NOMO-1 treated with DMSO at 0.1 percent for 48 hours (cell line): ENCODE results near the gene PIEZO1.
"Not testable (repeated sequence)": the region's sequence is repeated elsewhere in the genome, so short reads cannot be mapped to it uniquely, and the experiment has no call there.

Source experiments
- DNase-seq: peaks from one replicate; lab custom pipeline; 2025; ENCODE audit not compliant: unreplicated experiment; lab: John Stamatoyannopoulos, UW

Gene PIEZO1

DNA sequence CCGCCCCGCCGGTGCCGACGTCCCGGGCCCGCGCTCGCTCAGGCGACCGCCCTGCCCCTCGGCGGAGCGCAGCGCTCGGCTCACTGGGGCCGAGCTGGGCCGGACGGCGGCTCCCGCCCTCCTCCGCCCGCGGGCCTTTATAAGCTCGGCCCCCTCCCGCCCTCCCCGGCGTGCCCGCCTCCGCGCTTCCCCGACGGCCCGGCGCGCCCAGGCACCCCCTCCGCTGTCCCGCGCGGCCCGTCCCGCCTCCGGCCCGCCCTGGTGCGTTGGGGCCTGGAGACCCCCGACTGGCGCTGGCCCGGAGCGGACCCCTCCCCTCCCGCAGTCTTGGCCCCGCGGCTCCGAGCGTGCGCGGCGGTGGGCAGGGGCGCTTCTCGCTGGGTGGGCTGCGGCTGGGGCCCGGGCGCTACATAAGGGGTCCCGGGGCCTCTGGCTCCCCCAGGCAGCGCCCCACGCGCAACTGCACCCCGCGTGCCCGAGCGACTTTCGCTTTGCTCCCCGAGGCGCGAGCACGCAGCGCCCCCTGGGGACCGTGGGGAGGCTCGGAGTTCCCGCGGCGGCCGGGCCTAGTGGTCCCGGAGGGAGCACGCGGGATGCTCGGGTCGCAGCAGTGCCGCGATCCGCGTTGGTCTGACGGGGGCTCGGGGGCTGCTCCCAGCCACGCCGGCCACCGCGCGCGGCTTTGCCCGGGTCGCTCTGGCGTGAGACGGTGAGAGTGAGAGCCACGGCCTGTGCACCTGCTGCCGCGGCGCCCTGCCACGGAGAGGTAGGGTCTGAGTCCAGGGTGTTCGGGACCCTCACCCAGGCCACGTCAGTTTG is at the start of gene PIEZO1:
TSS of gene PIEZO1 (minus strand) at position 115 of the 819 bp plus-strand sequence. CDS start 256 bp downstream, outside the sequence.
- peak; percentile 39 for DNase-seq

DNA sequence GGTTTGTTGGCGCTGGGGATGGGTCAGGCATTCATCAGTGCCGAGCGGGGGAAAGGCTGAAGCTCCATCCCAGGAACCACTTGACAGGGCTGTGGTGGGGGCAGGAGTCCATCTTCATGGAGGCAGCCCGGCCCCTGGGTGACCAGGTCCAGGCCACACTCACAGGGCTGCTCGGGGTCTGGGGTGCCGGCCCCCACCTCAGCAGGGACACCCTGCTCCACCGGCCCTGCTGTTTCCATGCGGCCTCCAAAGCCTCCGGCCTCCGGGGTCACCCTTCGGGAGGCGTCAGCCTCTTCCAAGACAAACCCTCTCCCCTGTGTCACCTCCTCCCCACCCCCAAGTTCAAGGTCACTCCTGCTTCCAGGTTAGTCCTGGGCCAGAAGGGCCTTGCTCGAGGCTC is 49.6 kb upstream of the PIEZO1 start:
- no peak for DNase-seq

GRCh38 chr16:88833086-88833485 is 48.1 kb upstream of the PIEZO1 start:
- no peak for DNase-seq

- DNase-seq = no peak
Observed at GRCh38 chr16:88831838-88832237, 46.8 kb upstream of the PIEZO1 start.

GRCh38 chr16:88830783-88831182 is 45.8 kb upstream of the PIEZO1 start:
- no peak for DNase-seq

DNA sequence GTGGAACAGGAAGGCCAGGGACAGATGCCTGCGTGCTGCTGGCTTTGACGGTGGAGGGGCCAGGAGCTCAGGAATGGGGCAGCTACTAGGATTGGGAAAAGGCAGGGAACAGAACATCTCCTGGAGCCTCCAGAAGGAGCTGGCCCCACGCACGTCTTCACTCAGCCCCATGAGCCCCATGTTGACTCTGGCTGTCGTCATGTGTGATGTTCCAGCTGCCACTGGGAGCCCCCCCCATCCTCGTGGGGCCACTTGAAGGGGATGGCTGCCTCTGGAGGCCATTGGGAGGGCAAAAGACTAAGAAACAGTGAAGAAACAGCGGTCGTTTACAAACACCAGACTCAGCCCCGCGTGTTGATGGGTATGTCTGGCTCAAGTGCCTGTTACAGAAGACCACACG is 45.2 kb upstream of the PIEZO1 start:
- no peak for DNase-seq

- no peak for DNase-seq
Observed at GRCh38 chr16:88828711-88829110, 43.7 kb upstream of the PIEZO1 start.

- DNase-seq = no peak
Observed at GRCh38 chr16:88827727-88828126, 42.7 kb upstream of the PIEZO1 start.

- DNase-seq = no peak
Observed at GRCh38 chr16:88826070-88826840, 41.2 kb upstream of the PIEZO1 start.

DNA sequence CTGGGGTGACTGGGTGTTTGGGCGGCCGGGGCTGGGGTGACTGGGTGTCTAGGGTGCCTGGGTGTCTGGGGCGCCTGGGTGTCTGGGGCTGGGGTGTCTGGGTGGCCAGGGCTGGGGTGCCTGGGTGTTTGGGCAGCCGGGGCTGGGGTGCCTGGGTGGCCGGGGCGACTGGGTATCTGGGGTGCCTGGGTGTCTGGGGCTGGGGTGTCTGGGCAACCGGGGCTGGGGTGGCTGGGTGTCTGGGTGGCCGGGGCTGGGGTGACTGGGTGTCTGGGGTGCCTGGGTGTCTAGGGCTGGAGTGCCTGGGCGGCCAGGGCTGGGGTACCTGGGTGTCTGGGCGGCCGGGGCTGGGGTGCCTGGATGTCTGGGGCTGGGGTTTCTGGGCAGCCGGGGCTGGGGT is 40.1 kb upstream of the PIEZO1 start:
- no peak for DNase-seq

GRCh38 chr16:88824256-88825077 is 39.4 kb upstream of the PIEZO1 start:
- DNase-seq = no peak

GRCh38 chr16:88823646-88824045 is 38.6 kb upstream of the PIEZO1 start:
- not testable (repeated sequence) for DNase-seq

- DNase-seq = no peak
Observed at GRCh38 chr16:88822281-88823040, 37.4 kb upstream of the PIEZO1 start.

- DNase-seq = no peak
Observed at GRCh38 chr16:88821168-88821850, 36.3 kb upstream of the PIEZO1 start.

GRCh38 chr16:88820385-88821025 is 35.5 kb upstream of the PIEZO1 start:
- DNase-seq = no peak

- no peak for DNase-seq
Observed at GRCh38 chr16:88819126-88819525, 34.1 kb upstream of the PIEZO1 start.

- no peak for DNase-seq
Observed at GRCh38 chr16:88818575-88818874, 33.5 kb upstream of the PIEZO1 start.

GRCh38 chr16:88817785-88818574 is 33.0 kb upstream of the PIEZO1 start:
- DNase-seq = no peak
